AG09309 (cell line): ENCODE data around the gene BTBD2.

ENCODE experiments used
- DNase-seq: peaks from one replicate; pipeline ENCODE4 v3.0.0-alpha.2; 2010; ENCODE audit warnings: low read depth
- H3K4me3 ChIP-seq: 2 replicates; pipeline ENCODE4 v1.5.1; 2011; ENCODE audit warnings: mild to moderate bottlenecking, low read depth, low read length, moderate library complexity; ENCODE audit not compliant: control insufficient read depth
- CTCF ChIP-seq: IDR thresholded peaks from 2 replicates; pipeline ENCODE4 v1.5.1; 2011; ENCODE audit warnings: mild to moderate bottlenecking, low read depth, low read length, inconsistent platforms; ENCODE audit not compliant: insufficient read depth, control insufficient read depth; ENCODE audit errors: missing control alignments

The BTBD2 gene

GRCh38 chr19:2050991-2051772 is 35.7 kb upstream of the BTBD2 start, which contains the start of gene MKNK2:
TSS of gene MKNK2 (minus strand) at chr19:2051244. CDS start at chr19:2050851, 393 bp downstream.
- DNase-seq: no peak
- peak; percentile 45 for TF ChIP-seq CTCF
- peak within 1 kb of the TSS; percentile 91 for H3K4me3 ChIP-seq

- peak overlapping the region; percentile 91 for H3K4me3 ChIP-seq
- no peak for DNase-seq
- no peak for TF ChIP-seq CTCF
Measured at GRCh38 chr19:2050349-2050990, 35.0 kb upstream of the BTBD2 start.

- TF ChIP-seq CTCF: no peak
- no peak for DNase-seq
- H3K4me3 ChIP-seq: peak overlapping the region; percentile 91
Measured at GRCh38 chr19:2049741-2050348, 34.3 kb upstream of the BTBD2 start.

GRCh38 chr19:2048959-2049740 is 33.6 kb upstream of the BTBD2 start:
- H3K4me3 ChIP-seq: peak overlapping the region; percentile 91
- DNase-seq: no peak
- TF ChIP-seq CTCF: no peak

- no peak for TF ChIP-seq CTCF
- no peak for DNase-seq
- H3K4me3 ChIP-seq: peak overlapping the region; percentile 91
Measured at GRCh38 chr19:2048104-2048958, 32.8 kb upstream of the BTBD2 start.

- H3K4me3 ChIP-seq: no peak overlapping the region
- no peak for TF ChIP-seq CTCF
- no peak for DNase-seq
Measured at GRCh38 chr19:2047449-2048103, 32.1 kb upstream of the BTBD2 start.
